ENCODE results near the gene CLDN15.

GRCh38 chr7:101232141-101232850 is 5.3 kb downstream of the CLDN15 start:
- TF ChIP-seq CTCF (IDR thresholded peaks at IDR 0.05) = no peak
- TF ChIP-seq POLR2A (IDR thresholded peaks at IDR 0.05) = no peak

Data from vagina (tissue), 2 donors.